Lower lobe of right lung (tissue), 2 donors: ENCODE results near the gene NNMT. TPM values are rescaled to one million over a fixed set of nuclear protein-coding genes. Genes with fewer than 3 reads are reported as not detected.

Experiments
- ATAC-seq, 2 donors: fragments of 200-7000 bp; cut with Tn5 transposase; one replicate each; pipeline ENCODE4 v1.9.1; 2020 to 2022; ENCODE audit warnings: mild to moderate bottlenecking in 2 of 2, moderate library complexity in 2 of 2
- DNase-seq: peaks from one replicate; pipeline ENCODE4 v3.0.0-alpha.2; 2020
- H3K27ac ChIP-seq: fragments of 200-600 bp; one replicate; pipeline ENCODE4 v1.8.0; 2022
- H3K27me3 ChIP-seq: fragments of 200-600 bp; one replicate; pipeline ENCODE4 v1.8.0; 2022; ENCODE audit warnings: low read depth
- H3K36me3 ChIP-seq: fragments of 200-600 bp; one replicate; pipeline ENCODE4 v1.8.0; 2022; ENCODE audit warnings: mild to moderate bottlenecking
- H3K4me1 ChIP-seq: fragments of 200-600 bp; one replicate; pipeline ENCODE4 v1.8.0; 2022
- H3K4me3 ChIP-seq: fragments of 200-600 bp; one replicate; pipeline ENCODE4 v1.8.0; 2022; ENCODE audit warnings: mild to moderate bottlenecking
- H3K9me3 ChIP-seq: fragments of 200-600 bp; one replicate; pipeline ENCODE4 v1.8.0; 2022
- intact Hi-C: fragments of 100-400 bp; cut with DNase I; formaldehyde crosslinking; loops from one replicate; pipeline ENCODE4 v1.11.0; 2022
- total RNA-seq: library from RNA; stranded (reverse); fragmentation: NEBNext Ultra II Directional; extraction: Animal tissue kit (Norgen Biotek cat#: 25700); gene quantifications from one replicate; pipeline ENCODE4 v1.2.1, GENCODE V29; 2021
- TF ChIP-seq, protein P1 (sequence below): fragments of 200-600 bp; IDR thresholded peaks from one replicate; pipeline ENCODE4 v1.8.0; 2022; ENCODE audit warnings: antibody characterized with exemption, mild to moderate bottlenecking
- donor health status: DM: no; HTN: yes; CAD: no; lungs with severe emphysema.

NNMT gene
- total RNA-seq, 1 donor from 2014 or later = 162 TPM

DNA sequence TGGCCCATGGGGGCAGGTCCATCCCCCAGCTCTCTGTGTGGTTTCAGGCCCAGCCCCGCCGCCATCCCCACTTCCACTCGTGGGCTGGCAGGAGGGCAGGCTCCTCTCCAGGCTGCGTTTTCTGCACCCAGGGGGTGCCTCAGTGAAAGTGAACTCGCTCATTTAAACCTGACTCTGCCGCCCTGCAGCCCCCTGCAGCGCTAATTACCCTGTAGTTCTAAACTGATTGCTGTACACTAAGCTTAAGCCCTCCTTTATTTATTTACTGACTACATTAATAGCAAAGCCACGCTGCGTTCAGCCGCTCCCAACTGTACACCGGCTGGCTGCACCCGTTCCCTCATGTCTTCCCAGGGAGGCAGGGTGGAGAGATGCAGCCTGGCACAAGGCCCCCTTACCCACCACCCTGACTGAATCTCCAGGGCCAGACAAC is 36.6 kb upstream of the NNMT start:
- peaks cover 62% of the 10 kb centered on the region for H3K4me1 ChIP-seq

DNA sequence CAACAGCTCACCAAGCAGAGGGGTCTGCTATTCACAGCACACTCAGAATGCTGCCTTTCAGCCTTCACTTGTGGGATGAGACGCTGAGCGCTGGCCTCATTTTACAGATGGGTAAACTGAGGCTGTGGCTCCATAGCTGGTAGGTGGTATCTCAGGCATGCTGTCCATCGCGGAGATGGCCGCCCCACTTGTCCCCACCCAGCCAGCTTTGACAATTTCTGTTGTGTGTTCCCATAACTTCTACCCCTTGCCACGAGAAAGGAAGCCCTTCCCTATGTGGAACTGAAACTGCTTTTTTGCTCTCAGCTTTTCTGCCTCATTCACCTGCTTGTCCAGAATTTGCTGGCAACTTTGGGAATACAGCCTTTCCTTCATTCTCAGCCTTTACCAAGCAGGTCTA is 36.1 kb upstream of the NNMT start:
- Histone ChIP-seq H3K27me3 (no peaks in the 10 kb centered on the region), H3K36me3 (peaks cover 20% of the 10 kb centered on the region), H3K27ac (no peak overlapping the region), H3K4me1 (peaks cover 62% of the 10 kb centered on the region), H3K4me3 (no peak overlapping the region), H3K9me3 (no peaks in the 10 kb centered on the region)
- no peak for DNase-seq
- ATAC-seq = no peak
- intact Hi-C loops = loop anchor here (10.0 kb wide), 2 partner anchors 225 to 365 kb away; no protein-coding TSS in a partner anchor
- TF ChIP-seq, protein P1, sequence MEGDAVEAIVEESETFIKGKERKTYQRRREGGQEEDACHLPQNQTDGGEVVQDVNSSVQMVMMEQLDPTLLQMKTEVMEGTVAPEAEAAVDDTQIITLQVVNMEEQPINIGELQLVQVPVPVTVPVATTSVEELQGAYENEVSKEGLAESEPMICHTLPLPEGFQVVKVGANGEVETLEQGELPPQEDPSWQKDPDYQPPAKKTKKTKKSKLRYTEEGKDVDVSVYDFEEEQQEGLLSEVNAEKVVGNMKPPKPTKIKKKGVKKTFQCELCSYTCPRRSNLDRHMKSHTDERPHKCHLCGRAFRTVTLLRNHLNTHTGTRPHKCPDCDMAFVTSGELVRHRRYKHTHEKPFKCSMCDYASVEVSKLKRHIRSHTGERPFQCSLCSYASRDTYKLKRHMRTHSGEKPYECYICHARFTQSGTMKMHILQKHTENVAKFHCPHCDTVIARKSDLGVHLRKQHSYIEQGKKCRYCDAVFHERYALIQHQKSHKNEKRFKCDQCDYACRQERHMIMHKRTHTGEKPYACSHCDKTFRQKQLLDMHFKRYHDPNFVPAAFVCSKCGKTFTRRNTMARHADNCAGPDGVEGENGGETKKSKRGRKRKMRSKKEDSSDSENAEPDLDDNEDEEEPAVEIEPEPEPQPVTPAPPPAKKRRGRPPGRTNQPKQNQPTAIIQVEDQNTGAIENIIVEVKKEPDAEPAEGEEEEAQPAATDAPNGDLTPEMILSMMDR = no peak

More for the DNA sequence above, 36.6 kb upstream of the NNMT start:
- no peaks in the 10 kb centered on the region for H3K27me3 ChIP-seq
- no peak overlapping the region for H3K4me3 ChIP-seq
- H3K36me3 ChIP-seq = peaks cover 25% of the 10 kb centered on the region
- no peak for DNase-seq
- H3K9me3 ChIP-seq = no peaks in the 10 kb centered on the region
- ATAC-seq = no peak
- intact Hi-C loops = no loop called here
- TF ChIP-seq, protein P1 = no peak
- H3K27ac ChIP-seq = peak overlapping the region; percentile 42

DNA sequence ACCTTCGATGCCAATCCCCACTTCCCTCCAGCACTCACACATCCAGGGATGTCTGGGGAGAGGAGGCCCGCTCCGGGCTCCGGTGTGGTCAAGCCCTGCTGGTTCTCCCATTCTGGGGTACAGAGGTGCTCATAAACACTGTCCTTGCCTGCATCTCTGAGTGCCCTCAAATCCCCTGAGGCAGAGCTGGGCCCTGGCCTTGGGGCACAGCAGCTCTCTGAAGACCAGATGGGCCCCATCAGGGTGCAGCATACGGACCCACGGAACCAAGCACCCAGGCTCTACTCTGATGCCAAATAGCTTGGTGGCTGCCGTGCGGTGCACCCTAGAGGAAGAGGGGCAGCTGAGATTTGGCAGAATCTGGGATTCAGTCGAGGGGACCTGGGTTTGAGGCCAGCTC is 35.7 kb upstream of the NNMT start:
- intact Hi-C loops = loop anchor here (10.0 kb wide), 2 partner anchors 226 to 366 kb away; no protein-coding TSS in a partner anchor
- Histone ChIP-seq H3K36me3 (peaks cover 18% of the 10 kb centered on the region), H3K9me3 (no peaks in the 10 kb centered on the region), H3K27me3 (no peaks in the 10 kb centered on the region), H3K4me3 (no peak overlapping the region), H3K4me1 (peaks cover 62% of the 10 kb centered on the region), H3K27ac (peak overlapping the region; percentile 50)
- TF ChIP-seq, protein P1 = no peak
- DNase-seq (no peak), ATAC-seq (peak in 1 of 2 donors; percentile 2)

DNA sequence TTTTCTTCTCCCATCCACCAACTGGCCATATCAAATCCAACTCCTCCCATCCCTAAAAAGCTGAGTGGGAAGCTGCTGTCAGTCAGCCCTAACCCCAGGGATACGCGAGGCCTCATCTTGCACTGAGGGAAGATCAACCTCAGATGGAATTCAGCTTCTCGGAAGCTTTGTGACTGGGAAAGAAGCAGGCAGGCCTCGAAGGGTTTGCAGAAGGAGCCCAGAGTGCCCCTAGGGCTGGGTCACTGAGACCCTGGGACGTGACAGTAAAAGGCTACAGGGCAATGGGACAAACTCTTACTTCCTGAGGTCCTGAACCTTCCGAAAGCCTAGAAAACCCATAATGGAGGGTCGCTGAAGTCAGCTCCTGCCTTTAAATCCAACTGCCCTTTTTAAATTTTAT is 34.4 kb upstream of the NNMT start:
- ATAC-seq (no peak), DNase-seq (no peak)
- peaks cover 52% of the 10 kb centered on the region for H3K4me1 ChIP-seq
- H3K27ac ChIP-seq = no peak overlapping the region
- intact Hi-C loops = loop anchor here (10.0 kb wide), 2 partner anchors 227 to 367 kb away; no protein-coding TSS in a partner anchor
- H3K36me3 ChIP-seq = peaks cover 5% of the 10 kb centered on the region
- no peaks in the 10 kb centered on the region for H3K27me3 ChIP-seq
- TF ChIP-seq, protein P1 = no peak
- no peaks in the 10 kb centered on the region for H3K9me3 ChIP-seq
- no peak overlapping the region for H3K4me3 ChIP-seq

DNA sequence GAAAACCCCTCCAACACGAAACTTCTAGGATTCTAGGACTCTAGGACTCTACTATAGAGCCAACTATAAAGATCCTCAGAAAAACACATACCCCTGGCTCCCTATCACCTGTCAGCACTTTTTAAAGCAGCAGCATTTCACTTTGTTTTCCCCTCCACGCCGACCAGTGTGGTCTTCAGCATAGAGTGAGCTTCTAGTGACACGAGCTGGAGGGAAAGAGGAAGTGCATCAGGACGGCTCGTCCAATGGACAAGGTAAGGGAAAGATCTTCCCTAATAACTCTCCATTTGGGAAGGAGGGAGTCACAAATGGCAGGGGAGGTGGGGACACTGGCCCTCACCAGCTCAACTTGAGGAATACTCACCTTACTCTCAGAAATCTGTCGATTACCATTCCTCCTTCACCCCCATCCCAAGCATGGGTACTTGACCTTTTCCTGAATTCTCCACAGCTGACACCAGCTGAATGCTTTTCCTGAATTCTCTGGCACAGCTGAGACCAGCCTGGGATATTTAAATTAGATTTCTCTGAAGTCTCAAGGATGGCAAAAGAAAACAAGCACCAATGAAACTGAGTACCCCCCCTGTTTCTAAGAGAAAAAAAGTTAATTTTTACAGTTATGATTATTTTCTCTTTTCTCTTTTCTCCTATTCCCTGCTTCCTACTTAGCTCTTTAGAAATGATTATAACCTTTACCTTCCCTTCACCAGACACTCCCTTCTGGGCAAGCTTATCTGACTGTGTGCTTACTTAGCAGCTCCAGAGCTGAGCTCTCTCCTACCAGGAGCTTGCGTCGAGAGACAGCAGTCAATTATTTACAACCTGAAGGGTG is 33.3 kb upstream of the NNMT start:
- H3K27ac ChIP-seq = no peak overlapping the region
- intact Hi-C loops = loop anchor here (10.0 kb wide), 2 partner anchors 228 to 368 kb away; no protein-coding TSS in a partner anchor
- H3K27me3 ChIP-seq = no peaks in the 10 kb centered on the region
- peaks cover 43% of the 10 kb centered on the region for H3K4me1 ChIP-seq
- H3K9me3 ChIP-seq = no peaks in the 10 kb centered on the region
- no peak for DNase-seq
- H3K4me3 ChIP-seq = no peak overlapping the region
- TF ChIP-seq, protein P1 = peak; percentile 57
- no peaks in the 10 kb centered on the region for H3K36me3 ChIP-seq
- ATAC-seq = peak; percentile 16 to 66
